ENCODE measurements around the gene MAP3K6. TPM values are rescaled to one million over a fixed set of nuclear protein-coding genes. Genes with fewer than 3 reads are reported as not detected.

The MAP3K6 gene
- total RNA-seq, 1 experiment from 2014 or later = 25.1 TPM

DNA sequence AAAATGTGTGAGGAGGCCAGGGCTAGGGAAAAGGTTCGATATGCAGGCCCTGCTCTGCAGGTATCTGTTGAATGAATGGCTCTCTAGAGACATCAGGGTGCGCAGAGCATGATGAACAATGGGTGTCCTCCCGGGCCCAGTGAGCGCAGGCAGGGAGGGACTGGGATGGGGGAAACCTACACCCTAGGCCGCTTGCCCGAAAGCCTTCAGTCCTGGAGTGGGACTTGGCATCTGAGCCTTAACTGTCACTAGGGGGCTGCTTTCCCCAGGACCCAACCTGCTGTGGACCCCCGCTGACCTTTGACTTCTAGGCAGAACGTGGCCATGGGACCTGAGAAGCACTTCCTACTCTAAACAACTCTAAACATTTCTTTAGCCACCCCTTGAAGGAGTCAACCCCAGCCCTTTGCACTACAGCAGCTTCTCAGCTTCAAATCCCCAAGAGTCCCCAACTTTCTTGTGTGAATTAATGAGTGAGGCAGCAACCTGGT lies 444 bp upstream of the MAP3K6 start:
- no peaks in the 10 kb centered on the region for H3K36me3 ChIP-seq (ENCODE audit: low read depth)
- CTCF ChIA-PET = interaction anchor here (0.6 to 1.1 kb wide), 4 partner anchors 11 to 67 kb away, joined by 3 to 7 read pairs (median 3); no protein-coding TSS in a partner anchor
- H3K27ac ChIP-seq = no peak overlapping the region
- peak overlapping the region; percentile 70; the same call in 1 of the 2 replicates for H3K4me3 ChIP-seq
- H3F3A ChIP-seq (ENCODE audit: insufficient read depth, low read depth) = no peaks in the 10 kb centered on the region
- H3K27me3 ChIP-seq (ENCODE audit: insufficient read depth, low read depth) = no peaks in the 10 kb centered on the region
- H3K9me3 ChIP-seq (ENCODE audit: insufficient read depth, low read depth) = no peaks in the 10 kb centered on the region
- H3K9me2 ChIP-seq (ENCODE audit: insufficient read depth) = no peaks in the 10 kb centered on the region
- no peak for DNase-seq
- TF ChIP-seq EZH2 (IDR thresholded peaks at IDR 0.05; ENCODE audit: low read depth) = no peak
- TF ChIP-seq, protein P1, sequence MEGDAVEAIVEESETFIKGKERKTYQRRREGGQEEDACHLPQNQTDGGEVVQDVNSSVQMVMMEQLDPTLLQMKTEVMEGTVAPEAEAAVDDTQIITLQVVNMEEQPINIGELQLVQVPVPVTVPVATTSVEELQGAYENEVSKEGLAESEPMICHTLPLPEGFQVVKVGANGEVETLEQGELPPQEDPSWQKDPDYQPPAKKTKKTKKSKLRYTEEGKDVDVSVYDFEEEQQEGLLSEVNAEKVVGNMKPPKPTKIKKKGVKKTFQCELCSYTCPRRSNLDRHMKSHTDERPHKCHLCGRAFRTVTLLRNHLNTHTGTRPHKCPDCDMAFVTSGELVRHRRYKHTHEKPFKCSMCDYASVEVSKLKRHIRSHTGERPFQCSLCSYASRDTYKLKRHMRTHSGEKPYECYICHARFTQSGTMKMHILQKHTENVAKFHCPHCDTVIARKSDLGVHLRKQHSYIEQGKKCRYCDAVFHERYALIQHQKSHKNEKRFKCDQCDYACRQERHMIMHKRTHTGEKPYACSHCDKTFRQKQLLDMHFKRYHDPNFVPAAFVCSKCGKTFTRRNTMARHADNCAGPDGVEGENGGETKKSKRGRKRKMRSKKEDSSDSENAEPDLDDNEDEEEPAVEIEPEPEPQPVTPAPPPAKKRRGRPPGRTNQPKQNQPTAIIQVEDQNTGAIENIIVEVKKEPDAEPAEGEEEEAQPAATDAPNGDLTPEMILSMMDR (conservative IDR thresholded peaks at IDR 0.05) = no peak
- BruUV-seq (replicated peaks) = TSS peak; percentile 60
- H4K20me1 ChIP-seq (ENCODE audit: insufficient read depth) = no peaks in the 10 kb centered on the region
- intact Hi-C loops (cut with micrococcal nuclease; ENCODE audit: unreplicated experiment) = loop anchor here (2.0 to 5.0 kb wide), 2 partner anchors 16 to 45 kb away; partner anchors contain the start of genes CD164L2 and TMEM222
- H3K4me2 ChIP-seq = peak overlapping the region; percentile 87
- H3K4me1 ChIP-seq (replicated peaks; ENCODE audit: insufficient read depth) = peaks cover 9% of the 10 kb centered on the region; the same call in 1 of the 2 replicates
- H3K79me2 ChIP-seq (ENCODE audit: low read depth) = no peaks in the 10 kb centered on the region
- POLR2A ChIA-PET (ENCODE audit: unreplicated experiment) = interaction anchor here (0.6 kb wide), 1 partner anchor 437 kb away, joined by 17 read pairs; no protein-coding TSS in a partner anchor
- H2AFZ ChIP-seq = peak overlapping the region; percentile 99; the same call in 1 of the 2 replicates

DNA sequence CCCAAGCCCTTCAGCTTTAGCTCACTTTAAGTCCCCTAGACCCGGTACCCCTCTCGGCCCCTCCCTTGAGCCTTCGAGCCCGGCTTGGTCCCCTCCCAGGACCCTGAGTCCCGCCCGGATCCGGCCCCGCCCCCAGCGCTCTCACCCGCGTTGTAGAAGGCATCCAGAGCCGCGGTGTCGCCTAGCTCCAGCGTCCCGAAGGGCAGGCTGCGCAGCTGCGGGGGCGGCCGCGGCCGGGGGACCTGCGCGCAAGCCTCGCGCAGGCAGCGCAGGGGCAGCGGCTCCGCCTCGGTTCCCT lies 699 bp downstream of the MAP3K6 start:
- POLR2A ChIA-PET (ENCODE audit: unreplicated experiment) = interaction anchor here (0.5 to 1.0 kb wide), 5 partner anchors 19 to 723 kb away, joined by 4 to 24 read pairs (median 4); partner anchors contain the start of genes EYA3 and SYTL1

DNA sequence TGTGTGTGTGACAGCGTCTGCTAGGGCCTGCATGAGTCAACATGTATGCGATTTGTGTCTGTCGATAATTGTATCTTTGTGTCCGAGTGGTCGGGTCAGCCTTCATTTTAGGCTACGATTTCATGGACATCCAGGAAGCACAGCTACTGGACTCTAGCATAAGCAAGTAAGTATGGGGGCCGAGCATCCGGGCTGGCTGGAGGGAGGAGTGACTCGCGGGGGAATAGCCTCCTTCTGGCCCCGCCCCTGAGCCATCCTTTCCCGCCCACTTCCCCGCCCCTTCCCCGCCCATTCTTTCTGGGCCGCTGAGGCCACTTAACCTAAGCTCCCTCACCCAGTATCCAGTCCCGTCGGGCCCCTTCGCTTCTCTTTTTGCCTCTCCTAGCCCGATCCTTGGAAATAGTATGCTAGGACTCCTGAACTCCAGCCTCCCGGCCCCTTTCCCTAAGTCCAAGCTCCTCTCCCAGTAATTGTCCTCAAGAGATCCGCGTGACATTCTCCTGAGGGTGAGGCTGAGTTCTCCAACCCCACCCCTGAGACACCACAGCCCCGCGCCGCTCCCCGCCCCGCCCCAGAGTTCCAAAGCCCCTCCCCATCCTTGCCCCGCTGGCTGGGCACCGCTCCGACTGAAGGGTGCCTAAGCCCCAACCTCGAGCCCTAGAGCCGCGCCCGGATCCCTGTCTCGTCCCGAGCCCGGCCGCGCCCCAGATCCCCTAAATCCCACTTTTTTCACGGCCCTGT lies 1.2 kb downstream of the MAP3K6 start:
- Histone ChIP-seq H4K20me1 (ENCODE audit: insufficient read depth) (no peaks in the 10 kb centered on the region), H3K79me2 (ENCODE audit: low read depth) (no peaks in the 10 kb centered on the region), H3K36me3 (ENCODE audit: low read depth) (no peaks in the 10 kb centered on the region), H3K4me3 (peak overlapping the region; percentile 70), H3K27ac (no peak overlapping the region), H3K9me3 (ENCODE audit: insufficient read depth, low read depth) (no peaks in the 10 kb centered on the region), H3K27me3 (ENCODE audit: insufficient read depth, low read depth) (no peaks in the 10 kb centered on the region), H3K4me2 (peak overlapping the region; percentile 80), H3K9me2 (ENCODE audit: insufficient read depth) (no peaks in the 10 kb centered on the region), H3K4me1 (replicated peaks; ENCODE audit: insufficient read depth) (peaks cover 9% of the 10 kb centered on the region; the same call in 1 of the 2 replicates), H3F3A (ENCODE audit: insufficient read depth, low read depth) (no peaks in the 10 kb centered on the region), H2AFZ (peak overlapping the region; percentile 79)
- intact Hi-C loops (cut with micrococcal nuclease; ENCODE audit: unreplicated experiment) = loop anchor here (1.0 to 5.0 kb wide), 3 partner anchors 17 to 43 kb away; partner anchors contain the start of genes CD164L2 and TMEM222
- DNase-seq = peak; percentile 51 to 80
- TF ChIP-seq, protein P1 (conservative IDR thresholded peaks at IDR 0.05) = no peak
- no peak for TF ChIP-seq EZH2 (IDR thresholded peaks at IDR 0.05; ENCODE audit: low read depth)
- ChIA-PET CTCF (interaction anchor here (0.5 to 1.0 kb wide), 7 partner anchors 17 to 834 kb away, joined by 3 to 8 read pairs (median 5); partner anchors contain the start of gene CD164L2), POLR2A (ENCODE audit: unreplicated experiment) (interaction anchor here (0.5 to 1.0 kb wide), 5 partner anchors 19 to 723 kb away, joined by 4 to 24 read pairs (median 4); partner anchors contain the start of gene EYA3)
- BruUV-seq (replicated peaks) = no TSS peak

More for the DNA sequence above, 699 bp downstream of the MAP3K6 start:
- Histone ChIP-seq H3K4me1 (replicated peaks; ENCODE audit: insufficient read depth) (peaks cover 9% of the 10 kb centered on the region; the same call in 1 of the 2 replicates), H3F3A (ENCODE audit: insufficient read depth, low read depth) (no peaks in the 10 kb centered on the region), H3K4me2 (peak overlapping the region; percentile 80), H3K79me2 (ENCODE audit: low read depth) (no peaks in the 10 kb centered on the region), H3K4me3 (peak overlapping the region; percentile 70), H2AFZ (peak overlapping the region; percentile 79), H3K36me3 (ENCODE audit: low read depth) (no peaks in the 10 kb centered on the region), H3K9me2 (ENCODE audit: insufficient read depth) (no peaks in the 10 kb centered on the region), H3K27ac (no peak overlapping the region), H4K20me1 (ENCODE audit: insufficient read depth) (no peaks in the 10 kb centered on the region), H3K9me3 (ENCODE audit: insufficient read depth, low read depth) (no peaks in the 10 kb centered on the region), H3K27me3 (ENCODE audit: insufficient read depth, low read depth) (no peaks in the 10 kb centered on the region)
- peak in 1 of 2 experiments; percentile 81 for DNase-seq
- CTCF ChIA-PET = interaction anchor here (0.6 to 1.1 kb wide), 7 partner anchors 12 to 835 kb away, joined by 3 to 8 read pairs (median 5); partner anchors contain the start of gene CD164L2
- TF ChIP-seq, protein P1 (conservative IDR thresholded peaks at IDR 0.05) = no peak
- TF ChIP-seq EZH2 (IDR thresholded peaks at IDR 0.05; ENCODE audit: low read depth) = no peak
- BruUV-seq (replicated peaks) = no TSS peak
- intact Hi-C loops (cut with micrococcal nuclease; ENCODE audit: unreplicated experiment) = loop anchor here (1.0 to 5.0 kb wide), 3 partner anchors 17 to 44 kb away; partner anchors contain the start of genes CD164L2 and TMEM222

Data from PC-9 (cell line).